ENCODE data around the gene ABCD3.

DNA sequence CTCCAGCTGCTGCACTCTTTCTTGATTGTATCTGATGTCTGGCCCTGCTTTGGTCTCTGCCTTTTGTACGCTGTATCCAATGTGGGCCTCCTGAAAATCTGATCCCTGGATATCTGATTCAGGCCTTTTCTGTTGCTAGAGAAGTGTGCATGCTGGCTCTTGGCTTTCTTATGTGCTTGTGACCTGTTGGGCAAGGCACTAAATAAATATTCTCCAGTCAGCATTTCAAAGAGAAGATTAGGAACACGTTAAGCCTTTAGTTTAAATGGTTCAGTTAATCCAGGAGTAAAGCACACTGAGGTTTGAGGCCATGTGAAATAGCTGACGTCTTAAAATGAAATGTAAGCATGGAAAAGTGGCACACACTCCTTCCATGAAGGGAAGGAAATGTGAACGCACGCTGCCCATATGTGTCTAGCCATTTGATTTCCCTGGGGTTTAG is 132.6 kb downstream of the ABCD3 start:
- TF ChIP-seq, protein P1, sequence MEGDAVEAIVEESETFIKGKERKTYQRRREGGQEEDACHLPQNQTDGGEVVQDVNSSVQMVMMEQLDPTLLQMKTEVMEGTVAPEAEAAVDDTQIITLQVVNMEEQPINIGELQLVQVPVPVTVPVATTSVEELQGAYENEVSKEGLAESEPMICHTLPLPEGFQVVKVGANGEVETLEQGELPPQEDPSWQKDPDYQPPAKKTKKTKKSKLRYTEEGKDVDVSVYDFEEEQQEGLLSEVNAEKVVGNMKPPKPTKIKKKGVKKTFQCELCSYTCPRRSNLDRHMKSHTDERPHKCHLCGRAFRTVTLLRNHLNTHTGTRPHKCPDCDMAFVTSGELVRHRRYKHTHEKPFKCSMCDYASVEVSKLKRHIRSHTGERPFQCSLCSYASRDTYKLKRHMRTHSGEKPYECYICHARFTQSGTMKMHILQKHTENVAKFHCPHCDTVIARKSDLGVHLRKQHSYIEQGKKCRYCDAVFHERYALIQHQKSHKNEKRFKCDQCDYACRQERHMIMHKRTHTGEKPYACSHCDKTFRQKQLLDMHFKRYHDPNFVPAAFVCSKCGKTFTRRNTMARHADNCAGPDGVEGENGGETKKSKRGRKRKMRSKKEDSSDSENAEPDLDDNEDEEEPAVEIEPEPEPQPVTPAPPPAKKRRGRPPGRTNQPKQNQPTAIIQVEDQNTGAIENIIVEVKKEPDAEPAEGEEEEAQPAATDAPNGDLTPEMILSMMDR (IDR thresholded peaks at IDR 0.05) = no peak
- TF ChIP-seq POLR2A (IDR thresholded peaks at IDR 0.05) = no peak
- peak; percentile 96 for TF ChIP-seq POLR2AphosphoS5 (IDR thresholded peaks at IDR 0.05)
- TF ChIP-seq EP300 (IDR thresholded peaks at IDR 0.05) = peak; percentile 62

Measured in gastroesophageal sphincter (tissue), 3 donors.